CD4-positive, alpha-beta memory T cell (primary cell): ENCODE data around the gene PTBP3. TPM values are rescaled to one million over a fixed set of nuclear protein-coding genes. Genes with fewer than 3 reads are reported as not detected.
A peak's percentile ranks its signal among the peaks of the same experiment; 100 is the strongest.

Source experiments
- CTCF ChIA-PET: fragments of 350-600 bp; sonication (Branson Sonifier 250); formaldehyde crosslinking; loops from one replicate; lab custom pipeline; 2021; ENCODE audit warnings: inconsistent platforms; ENCODE audit not compliant: partially characterized antibody; lab: Charles Lee
- POLR2A ChIA-PET: fragments of 350-600 bp; sonication (Branson Sonifier 250); formaldehyde crosslinking; loops from one replicate; lab custom pipeline; 2021; ENCODE audit not compliant: partially characterized antibody; lab: Charles Lee
- DNase-seq, 5 donors: peaks; one replicate each; pipeline versions ENCODE4 v3.0.0 to v3.0.0-alpha.2; 2020 to 2022; ENCODE audit warnings: mixed read lengths in 1 of 5
- H3K27ac ChIP-seq: one replicate; pipeline ENCODE4 v1.7.0; 2013; ENCODE audit warnings: low read depth, low read length
- H3K27me3 ChIP-seq: 2 replicates; pipeline ENCODE4 v1.7.0; 2013; ENCODE audit warnings: mild to moderate bottlenecking, low read length, moderate library complexity; ENCODE audit not compliant: insufficient read depth
- H3K36me3 ChIP-seq: 2 replicates; pipeline ENCODE4 v1.7.0; 2013; ENCODE audit warnings: mild to moderate bottlenecking, low read length, moderate library complexity; ENCODE audit not compliant: insufficient read depth
- H3K4me1 ChIP-seq: 2 replicates; pipeline ENCODE4 v1.7.0; 2013; ENCODE audit warnings: mild to moderate bottlenecking, low read length, moderate library complexity; ENCODE audit not compliant: insufficient read depth
- H3K4me3 ChIP-seq, 2 donors: one replicate each; pipeline ENCODE4 v1.7.0; 2013; ENCODE audit warnings: low read length in 2 of 2, mild to moderate bottlenecking in 1 of 2
- H3K9me3 ChIP-seq, 2 donors: one replicate each; pipeline ENCODE4 v1.7.0; 2013; ENCODE audit warnings: low read length in 2 of 2, control low read depth in 1 of 2; ENCODE audit not compliant: control insufficient read depth in 1 of 2
- H3K27ac Mint-ChIP-seq, 7 donors: one replicate each; pipeline ENCODE4 v1.8.0; 2020 to 2021; ENCODE audit warnings: mixed read lengths in 7 of 7, mild to moderate bottlenecking in 6 of 7, inconsistent platforms in 3 of 7, moderate library complexity in 3 of 7
- H3K27me3 Mint-ChIP-seq, 2 donors: one replicate each; pipeline ENCODE4 v1.8.0; 2020 to 2021; ENCODE audit warnings: mixed read lengths in 2 of 2
- H3K36me3 Mint-ChIP-seq, 2 donors: one replicate each; pipeline ENCODE4 v1.8.0; 2020 to 2021; ENCODE audit warnings: mixed read lengths in 2 of 2, inconsistent platforms in 1 of 2, mild to moderate bottlenecking in 1 of 2
- H3K4me1 Mint-ChIP-seq, 4 donors: one replicate each; pipeline ENCODE4 v1.8.0; 2020 to 2021; ENCODE audit warnings: mixed read lengths in 4 of 4, mild to moderate bottlenecking in 1 of 4
- H3K4me3 Mint-ChIP-seq, 8 donors: one replicate each; pipeline ENCODE4 v1.8.0; 2020 to 2021; ENCODE audit warnings: mixed read lengths in 8 of 8, mild to moderate bottlenecking in 7 of 8, moderate library complexity in 6 of 8, inconsistent platforms in 3 of 8
- H3K9me3 Mint-ChIP-seq, 8 donors: one replicate each; pipeline ENCODE4 v1.8.0; 2020 to 2021; ENCODE audit warnings: mixed read lengths in 8 of 8, mild to moderate bottlenecking in 5 of 8, inconsistent platforms in 3 of 8, moderate library complexity in 1 of 8
- intact Hi-C: fragments of 100-400 bp; cut with micrococcal nuclease; formaldehyde crosslinking; loops from one replicate; pipeline ENCODE4 v1.15.1; 2023
- polyA plus RNA-seq, 2 donors: library from polyadenylated mRNA; unstranded; fragments of 300-500 nt; fragmentation: Illumina TruSeq; gene quantifications; one replicate each; pipeline ENCODE4 v1.2.3, GENCODE V29; 2021
- total RNA-seq, 2 experiments: library from RNA; stranded (reverse); gene quantifications; one replicate each; pipeline ENCODE4 v1.2.3, GENCODE V29; 2021

Gene PTBP3
- total and polyA plus RNA-seq, 4 experiments from 2014 or later = 30.0 to 139 (median 88.7) TPM

- DNase-seq = no peak
- H3K27ac ChIP-seq = peak overlapping the region; percentile 19
- H3K27ac Mint-ChIP-seq = peak overlapping the region; percentile 82 to 97 (median 95)
- H3K4me3 Mint-ChIP-seq = peak overlapping the region; percentile 88 to 96 (median 91)
- H3K27me3 ChIP-seq = no peaks in the 10 kb centered on the region
- H3K4me1 Mint-ChIP-seq = peaks cover 55 to 92% (median 74%) of the 10 kb centered on the region in 4 donors
- H3K27me3 Mint-ChIP-seq = no peaks in the 10 kb centered on the region
- H3K36me3 ChIP-seq = no peaks in the 10 kb centered on the region
- intact Hi-C loops = loop anchor here (1.0 to 10.0 kb wide), 4 partner anchors 49 to 541 kb away; partner anchors contain the start of genes INIP and PTBP3
- H3K4me3 ChIP-seq = peak overlapping the region; percentile 54 to 68
- POLR2A ChIA-PET = interaction anchor here (0.5 to 4.3 kb wide), 5 partner anchors 10 to 271 kb away, joined by 3 to 45 read pairs (median 5); partner anchors contain the start of gene PTBP3
- H3K4me1 ChIP-seq = peaks cover 63% of the 10 kb centered on the region
- peaks cover 0 to 5% of the 10 kb centered on the region in 2 donors for H3K36me3 Mint-ChIP-seq
- CTCF ChIA-PET = interaction anchor here (1.0 to 1.6 kb wide), 4 partner anchors 10 to 93 kb away, joined by 3 to 7 read pairs (median 4); no protein-coding TSS in a partner anchor
- H3K9me3 Mint-ChIP-seq = no peaks in the 10 kb centered on the region
- H3K9me3 ChIP-seq = no peaks in the 10 kb centered on the region
Observed at GRCh38 chr9:112173489-112174221, 159.8 kb downstream of the PTBP3 start.

GRCh38 chr9:112170968-112171367 lies 162.5 kb downstream of the PTBP3 start:
- Mint-ChIP-seq H3K27ac (peak overlapping the region in 2 of 7 donors; percentile 41 to 50), H3K9me3 (no peaks in the 10 kb centered on the region), H3K27me3 (no peaks in the 10 kb centered on the region), H3K4me1 (peaks cover 49 to 88% (median 64%) of the 10 kb centered on the region in 4 donors), H3K36me3 (peaks cover 0 to 5% of the 10 kb centered on the region in 2 donors), H3K4me3 (peak overlapping the region in 1 of 8 donors; percentile 55)
- Histone ChIP-seq H3K36me3 (no peaks in the 10 kb centered on the region), H3K27me3 (no peaks in the 10 kb centered on the region), H3K9me3 (no peaks in the 10 kb centered on the region), H3K27ac (no peak overlapping the region), H3K4me1 (peaks cover 50% of the 10 kb centered on the region), H3K4me3 (no peak overlapping the region)
- intact Hi-C loops = loop anchor here (10.0 kb wide), 1 partner anchor 544 kb away; the partner anchor contains the start of gene INIP
- ChIA-PET POLR2A (interaction anchor here (0.6 kb wide), 1 partner anchor 162 kb away, joined by 3 read pairs; the partner anchor contains the start of gene PTBP3), CTCF (no interaction called here)
- no peak for DNase-seq

DNA sequence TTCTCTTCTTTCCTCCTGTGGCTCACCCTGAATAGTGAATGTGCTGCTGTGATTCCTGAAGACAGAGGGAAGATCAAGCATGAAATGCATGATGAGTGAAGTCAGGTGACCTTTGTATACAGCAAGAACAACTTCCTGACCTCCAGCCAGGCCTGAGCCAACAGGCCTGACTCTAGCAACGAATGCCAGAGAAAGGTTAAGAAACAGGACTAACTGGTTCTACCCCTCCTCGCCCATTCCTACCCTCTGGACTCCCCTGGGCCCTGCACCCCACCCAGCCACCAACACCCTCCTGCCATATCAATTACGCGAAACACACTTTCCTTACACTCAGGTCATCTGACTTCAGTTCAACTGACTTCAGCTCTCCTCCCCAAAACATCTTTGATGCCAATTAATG lies 163.2 kb downstream of the PTBP3 start:
- CTCF ChIA-PET = interaction anchor here (0.7 kb wide), 1 partner anchor 27 kb away, joined by 3 read pairs; no protein-coding TSS in a partner anchor
- peaks cover 43% of the 10 kb centered on the region for H3K4me1 ChIP-seq
- intact Hi-C loops = loop anchor here (10.0 kb wide), 1 partner anchor 545 kb away; the partner anchor contains the start of gene INIP
- POLR2A ChIA-PET = no interaction called here
- Mint-ChIP-seq H3K9me3 (no peaks in the 10 kb centered on the region), H3K4me1 (peaks cover 44 to 80% (median 62%) of the 10 kb centered on the region in 4 donors), H3K4me3 (peak overlapping the region in 1 of 8 donors; percentile 1), H3K27ac (peak overlapping the region in 3 of 7 donors; percentile 50 to 81 (median 69)), H3K36me3 (peaks cover 0 to 5% of the 10 kb centered on the region in 2 donors), H3K27me3 (no peaks in the 10 kb centered on the region)
- no peaks in the 10 kb centered on the region for H3K9me3 ChIP-seq
- no peak for DNase-seq
- no peaks in the 10 kb centered on the region for H3K27me3 ChIP-seq
- no peak overlapping the region for H3K4me3 ChIP-seq
- H3K36me3 ChIP-seq = no peaks in the 10 kb centered on the region
- no peak overlapping the region for H3K27ac ChIP-seq

GRCh38 chr9:112169368-112169767 lies 164.1 kb downstream of the PTBP3 start:
- Mint-ChIP-seq H3K4me3 (no peak overlapping the region), H3K36me3 (peaks cover 0 to 5% of the 10 kb centered on the region in 2 donors), H3K9me3 (no peaks in the 10 kb centered on the region), H3K27ac (peak overlapping the region in 1 of 7 donors; percentile 48), H3K4me1 (peaks cover 42 to 75% (median 60%) of the 10 kb centered on the region in 4 donors), H3K27me3 (no peaks in the 10 kb centered on the region)
- POLR2A ChIA-PET = no interaction called here
- Histone ChIP-seq H3K4me3 (no peak overlapping the region), H3K27me3 (no peaks in the 10 kb centered on the region), H3K27ac (no peak overlapping the region), H3K4me1 (peaks cover 42% of the 10 kb centered on the region), H3K9me3 (no peaks in the 10 kb centered on the region), H3K36me3 (no peaks in the 10 kb centered on the region)
- intact Hi-C loops = no loop called here
- CTCF ChIA-PET = no interaction called here
- DNase-seq = no peak

DNA sequence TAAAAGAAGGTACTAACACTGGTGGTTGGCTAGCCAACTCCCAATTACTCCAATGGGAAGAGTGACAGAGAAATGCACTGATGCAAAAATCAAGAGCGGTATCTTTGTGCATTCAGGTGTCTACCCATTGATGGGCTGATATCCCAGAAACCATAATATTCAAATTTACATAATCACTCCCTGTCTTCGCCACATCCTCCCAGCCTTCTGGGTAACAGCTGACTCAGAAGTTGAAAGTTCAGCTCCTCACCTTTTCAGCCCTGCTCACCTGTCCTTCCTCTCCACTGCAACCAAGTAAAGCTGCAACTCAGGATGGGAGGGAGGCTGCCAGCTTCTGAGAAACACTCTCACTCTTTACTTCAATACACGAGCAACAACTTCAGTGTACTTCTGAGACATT lies 165.2 kb downstream of the PTBP3 start:
- no peak overlapping the region for H3K27ac ChIP-seq
- ChIA-PET POLR2A (interaction anchor here (1.1 kb wide), 1 partner anchor 9 kb away, joined by 3 read pairs; no protein-coding TSS in a partner anchor), CTCF (no interaction called here)
- H3K9me3 ChIP-seq = no peaks in the 10 kb centered on the region
- no peaks in the 10 kb centered on the region for H3K27me3 ChIP-seq
- Mint-ChIP-seq H3K27me3 (no peaks in the 10 kb centered on the region), H3K9me3 (no peaks in the 10 kb centered on the region), H3K4me3 (peak overlapping the region in 4 of 8 donors; percentile 7 to 29 (median 20)), H3K27ac (peak overlapping the region in 6 of 7 donors; percentile 17 to 72 (median 37)), H3K4me1 (peaks cover 35 to 64% (median 50%) of the 10 kb centered on the region in 4 donors), H3K36me3 (peaks cover 0 to 5% of the 10 kb centered on the region in 2 donors)
- H3K4me1 ChIP-seq = peaks cover 30% of the 10 kb centered on the region
- peak in 2 of 5 donors; percentile 12 to 31 for DNase-seq
- intact Hi-C loops = no loop called here
- no peaks in the 10 kb centered on the region for H3K36me3 ChIP-seq
- H3K4me3 ChIP-seq = no peak overlapping the region

Other genes with a start within 250 kb of the PTBP3 start
- gene SUSD1, start 158.3 kb downstream of the PTBP3 start, total RNA-seq = 1 to 10 TPM; 3.6 to 4.2 TPM
- 1 to 10 TPM; 7.3 to 8.4 TPM for gene SUSD1, start 158.3 kb downstream of the PTBP3 start, polyA plus RNA-seq
- gene HSDL2, start 46.5 kb upstream of the PTBP3 start, total RNA-seq = 10 to 100 TPM; 12.4 to 15.3 TPM
- 10 to 100 TPM; 14.8 to 21.7 TPM for gene HSDL2, start 46.5 kb upstream of the PTBP3 start, polyA plus RNA-seq
- 1 to 10 TPM; 4.3 to 5.1 TPM for gene KIAA1958, start 153.2 kb upstream of the PTBP3 start, total RNA-seq
- 1 to 10 TPM in 1 of 2 donors, under 1 TPM in 1; 0.63 to 1.2 TPM for gene KIAA1958, start 153.2 kb upstream of the PTBP3 start, polyA plus RNA-seq